HEK293T (cell line): ENCODE data around the gene POLR3C.

Experiments
- BHLHE40 ChIP-seq: fragments of 450-650 bp; IDR thresholded peaks from 2 replicates; pipeline ENCODE4 v1.6.1; 2016; ENCODE audit warnings: mild to moderate bottlenecking, moderate library complexity, borderline replicate concordance
- ELF4 ChIP-seq: fragments of 450-650 bp; IDR thresholded peaks from 2 replicates; pipeline ENCODE4 v1.6.1; 2017; ENCODE audit warnings: antibody characterized with exemption
- FOXA1 ChIP-seq: fragments of 450-650 bp; IDR thresholded peaks from 2 replicates; pipeline ENCODE4 v1.6.1; 2016; ENCODE audit warnings: mild to moderate bottlenecking
- FOXM1 ChIP-seq: fragments of 450-650 bp; IDR thresholded peaks from 2 replicates; pipeline ENCODE4 v1.6.1; 2017; ENCODE audit warnings: mild to moderate bottlenecking, borderline replicate concordance
- HDGF ChIP-seq: fragments of 450-650 bp; IDR thresholded peaks from 2 replicates; pipeline ENCODE4 v1.6.1; 2017; ENCODE audit warnings: antibody characterized with exemption, borderline replicate concordance
- L3MBTL2 ChIP-seq: fragments of 450-650 bp; conservative IDR thresholded peaks from 2 replicates; pipeline ENCODE4 v1.6.1; 2016; ENCODE audit warnings: mild to moderate bottlenecking
- NFRKB ChIP-seq: fragments of 450-650 bp; IDR thresholded peaks from 2 replicates; pipeline ENCODE4 v1.6.1; 2016; ENCODE audit warnings: mild to moderate bottlenecking, moderate library complexity
- SP1 ChIP-seq: fragments of 450-650 bp; IDR thresholded peaks from 2 replicates; pipeline ENCODE4 v1.6.1; 2017
- SUZ12 ChIP-seq: fragments of 450-650 bp; IDR thresholded peaks from 2 replicates; pipeline ENCODE4 v1.6.1; 2016; ENCODE audit warnings: mild to moderate bottlenecking
- TARDBP ChIP-seq: fragments of 450-650 bp; IDR thresholded peaks from 2 replicates; pipeline ENCODE4 v1.6.1; 2016

GRCh38 chr1:145837656-145838055 lies 13.7 kb downstream of the POLR3C start:
- TF ChIP-seq TARDBP (no peak), SP1 (no peak), HDGF (no peak), FOXA1 (no peak), FOXM1 (no peak), SUZ12 (no peak), NFRKB (no peak), BHLHE40 (no peak), ELF4 (no peak), L3MBTL2 (no peak)
